HG02610 (cell line): Measurements from ENCODE around the gene IL18BP.

ENCODE experiments used
- ATAC-seq: cut with Tn5 transposase; IDR thresholded peaks from one replicate; pipeline ENCODE4 v1.9.1; 2021; ENCODE audit warnings: mild to moderate bottlenecking, moderate library complexity; ENCODE audit not compliant: unreplicated experiment

IL18BP gene

DNA sequence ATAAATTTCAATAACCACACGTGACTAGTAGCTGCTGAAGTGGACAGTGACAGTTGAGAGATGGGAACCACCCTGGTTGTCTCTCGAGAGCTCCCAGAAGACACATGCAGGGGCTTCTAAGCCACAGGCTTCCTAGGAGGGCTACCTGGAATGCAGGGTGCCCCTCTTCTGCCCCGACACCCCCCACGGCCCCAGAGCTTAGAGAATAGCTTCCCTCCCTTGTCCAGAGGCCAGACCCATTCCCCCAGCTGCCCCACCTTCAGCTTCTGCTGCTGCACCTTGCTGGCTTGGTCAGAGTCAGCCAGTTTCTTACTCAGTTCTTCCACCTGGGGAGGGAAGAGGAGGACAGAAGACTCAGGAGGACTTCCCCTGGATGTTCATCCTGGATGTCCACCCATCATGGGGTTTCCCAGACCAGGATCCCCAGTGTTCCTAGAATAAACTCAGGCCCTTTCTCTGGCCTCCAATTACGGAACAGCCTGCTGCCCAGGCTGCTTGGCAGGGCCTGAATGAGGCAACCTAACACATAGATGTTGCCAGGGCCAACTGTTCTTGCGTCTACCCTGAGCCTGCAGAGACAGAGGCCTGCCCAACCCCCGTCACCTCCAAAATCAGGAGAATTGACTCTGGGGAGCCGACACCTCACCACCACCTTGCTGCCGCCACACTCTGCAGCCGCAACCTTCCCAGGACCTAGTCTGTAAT is 12.0 kb downstream of the IL18BP start:
- no peak for ATAC-seq

- ATAC-seq, result no peak
Measured at GRCh38 chr11:72012091-72012630, 13.5 kb downstream of the IL18BP start.

GRCh38 chr11:72012897-72013721 is 14.4 kb downstream of the IL18BP start:
- ATAC-seq, result no peak

DNA sequence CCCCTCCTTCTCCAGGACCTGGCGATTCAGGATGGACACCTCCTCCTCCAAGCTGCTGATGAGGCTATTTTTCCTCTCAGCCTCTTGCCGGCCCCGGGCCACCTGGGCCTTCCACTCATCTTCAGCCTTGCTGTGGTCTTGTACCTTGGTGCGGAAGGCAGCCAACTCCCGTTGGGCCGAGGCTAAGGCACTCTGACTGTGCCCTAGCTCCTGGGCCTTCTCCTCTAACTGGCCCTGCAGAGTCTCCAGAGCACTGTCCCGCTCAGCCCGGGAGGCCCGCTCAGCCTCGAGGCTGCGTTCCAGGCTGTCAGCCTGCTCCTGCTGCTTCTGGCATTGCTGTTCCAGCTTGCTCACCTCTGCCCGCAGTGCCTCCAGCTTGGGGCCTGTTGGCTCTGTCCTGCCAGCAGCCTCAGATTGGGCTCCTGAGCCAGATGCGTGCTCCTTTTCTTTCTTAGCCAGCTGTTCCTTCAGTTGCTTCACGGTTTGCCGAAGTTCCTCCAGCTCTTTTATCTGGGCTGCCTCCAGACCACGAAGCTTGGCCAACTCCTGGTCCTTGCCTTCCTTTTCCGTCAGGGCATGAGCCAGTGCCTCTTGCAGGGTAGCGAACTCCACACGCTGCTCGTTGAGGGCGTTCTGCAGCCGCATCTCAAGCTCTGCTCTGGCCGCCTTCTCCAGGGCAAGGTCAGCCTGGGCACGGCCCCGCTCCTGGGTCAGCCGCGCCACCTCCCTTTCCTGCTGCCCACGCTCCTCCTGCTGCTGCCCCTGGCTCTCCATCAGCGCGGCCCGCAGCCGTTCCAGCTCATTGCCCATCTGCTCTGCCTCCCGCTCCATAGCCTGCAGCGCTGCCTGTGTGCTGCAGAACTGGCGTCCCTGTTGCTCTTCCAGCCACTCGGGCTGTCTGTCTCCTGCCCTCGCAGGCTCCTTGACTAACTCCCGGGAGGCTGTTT is 15.3 kb downstream of the IL18BP start:
- ATAC-seq, result no peak

DNA sequence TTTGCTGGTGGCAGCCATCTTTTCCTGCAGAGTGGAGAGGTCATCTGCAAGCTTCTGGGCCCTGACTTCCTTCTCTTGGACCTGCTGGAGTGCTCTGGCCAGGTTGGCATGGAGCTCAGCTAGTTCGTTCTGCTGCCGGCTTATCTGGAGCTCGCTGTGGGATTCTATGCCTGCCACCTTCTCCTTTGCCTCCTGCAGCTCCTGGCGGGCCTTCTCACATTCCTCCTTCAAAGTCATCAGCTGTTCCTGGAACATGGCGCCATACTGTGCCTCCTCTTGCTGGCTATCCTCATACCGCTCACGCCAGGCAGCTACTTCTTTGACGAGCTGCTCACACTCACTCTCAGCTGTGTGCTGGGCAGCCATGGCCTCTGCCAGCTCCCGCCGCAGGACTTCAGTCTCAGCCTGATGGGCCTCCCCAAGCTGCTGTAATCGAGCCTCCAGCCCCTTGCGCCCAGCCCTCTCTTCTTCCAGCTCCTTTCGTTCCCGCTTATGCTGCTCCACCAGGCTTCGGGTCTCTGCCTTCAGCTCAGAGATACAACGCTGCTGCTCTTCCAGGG is 16.1 kb downstream of the IL18BP start:
- no peak for ATAC-seq

- ATAC-seq, result no peak
Measured at GRCh38 chr11:72015511-72016061, 16.9 kb downstream of the IL18BP start.

- ATAC-seq, result no peak
Measured at GRCh38 chr11:72018171-72018570, 19.5 kb downstream of the IL18BP start.

DNA sequence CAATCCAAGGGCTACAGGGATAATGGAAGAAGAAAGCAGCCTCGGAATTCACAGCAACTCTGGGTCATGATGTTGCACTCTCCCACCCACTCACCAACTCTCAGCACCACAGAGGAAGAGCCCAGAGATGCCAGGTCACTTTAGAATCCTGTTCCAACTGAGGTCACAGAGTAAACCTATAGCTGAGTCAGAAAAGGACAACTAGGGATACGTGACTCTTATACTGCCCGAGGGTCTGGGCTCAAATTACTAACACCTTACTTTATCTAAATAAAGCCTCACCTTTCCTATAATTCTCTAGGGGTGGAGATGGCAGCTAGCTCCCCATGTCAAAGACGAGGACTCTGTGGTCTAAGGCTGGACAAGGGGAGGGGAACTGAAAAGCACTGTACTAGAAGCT is 24.6 kb downstream of the IL18BP start:
- ATAC-seq, result no peak

DNA sequence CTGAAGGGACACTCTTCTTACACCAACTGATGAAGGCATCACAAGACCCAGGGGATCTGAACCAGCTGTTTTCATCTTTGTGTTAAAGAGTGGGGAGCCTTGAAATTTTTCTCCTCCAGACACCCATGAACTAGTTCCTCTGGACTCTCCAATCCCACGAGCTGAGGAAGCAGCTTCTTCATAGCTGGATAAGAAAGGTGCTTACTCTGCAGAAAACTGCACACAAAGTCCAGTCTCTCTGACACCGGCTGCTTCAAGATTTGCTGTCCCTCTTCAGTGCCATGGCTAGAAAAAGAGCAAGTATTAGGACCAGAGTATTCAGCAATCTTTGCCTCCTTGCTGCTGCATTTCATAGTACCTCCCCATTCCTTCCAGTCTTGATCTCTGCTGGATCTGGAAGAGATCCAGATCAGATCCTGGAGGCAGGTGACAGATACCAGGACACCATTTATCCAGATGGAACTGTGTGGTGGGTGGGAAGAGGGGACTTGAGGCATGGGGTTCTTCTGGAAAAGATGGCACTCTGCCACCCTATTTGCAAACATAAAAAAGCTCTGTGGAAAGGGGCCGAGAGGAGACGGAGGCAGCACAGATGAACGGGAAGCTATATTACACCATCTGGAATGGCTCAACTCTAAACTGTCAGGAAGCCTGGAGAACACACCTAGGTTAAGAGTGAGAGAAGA is 25.5 kb downstream of the IL18BP start:
- no peak for ATAC-seq

GRCh38 chr11:72026090-72026489 is 27.4 kb downstream of the IL18BP start:
- no peak for ATAC-seq

- ATAC-seq, result no peak
Measured at GRCh38 chr11:72030472-72031045, 31.9 kb downstream of the IL18BP start.

GRCh38 chr11:72036687-72037086 is 38.0 kb downstream of the IL18BP start:
- no peak for ATAC-seq

DNA sequence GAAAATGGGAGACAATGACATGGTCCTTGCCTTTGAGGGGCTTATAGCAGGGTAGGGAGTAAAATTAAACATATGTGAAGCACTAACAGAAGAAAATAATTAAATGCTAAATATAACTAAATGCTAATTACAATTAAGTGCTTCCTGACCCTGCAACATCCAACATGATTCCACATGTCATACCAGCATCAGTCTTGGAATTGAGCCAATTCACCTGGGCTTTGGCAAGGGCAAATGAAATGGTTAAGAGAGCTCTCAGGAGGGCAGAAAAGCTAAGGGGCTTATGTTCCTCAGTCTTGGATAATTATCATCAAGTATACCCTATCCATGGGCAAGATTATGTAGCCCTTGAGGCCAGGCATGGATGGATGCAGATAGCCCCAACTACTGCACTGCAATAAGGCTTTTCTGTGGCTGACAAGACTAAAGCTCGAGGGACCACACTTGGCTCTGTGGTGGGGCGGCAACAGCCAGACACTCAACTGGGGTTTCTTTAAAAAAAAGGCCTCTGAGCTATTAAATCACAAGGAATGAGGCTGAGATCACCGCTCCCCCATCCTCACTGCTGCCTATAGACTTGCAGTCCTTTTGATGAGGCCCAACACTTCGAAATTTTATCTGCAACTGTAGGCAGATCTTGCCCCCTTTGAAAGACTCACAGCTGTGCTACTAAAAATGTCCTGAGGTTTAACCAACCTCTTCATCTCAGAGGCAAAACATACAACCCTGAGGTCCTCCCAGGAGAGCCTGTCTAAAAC is 39.0 kb downstream of the IL18BP start:
- no peak for ATAC-seq

- no peak for ATAC-seq
Measured at GRCh38 chr11:72038491-72038890, 39.8 kb downstream of the IL18BP start.

GRCh38 chr11:72039031-72039855 is 40.5 kb downstream of the IL18BP start:
- ATAC-seq, result no peak

DNA sequence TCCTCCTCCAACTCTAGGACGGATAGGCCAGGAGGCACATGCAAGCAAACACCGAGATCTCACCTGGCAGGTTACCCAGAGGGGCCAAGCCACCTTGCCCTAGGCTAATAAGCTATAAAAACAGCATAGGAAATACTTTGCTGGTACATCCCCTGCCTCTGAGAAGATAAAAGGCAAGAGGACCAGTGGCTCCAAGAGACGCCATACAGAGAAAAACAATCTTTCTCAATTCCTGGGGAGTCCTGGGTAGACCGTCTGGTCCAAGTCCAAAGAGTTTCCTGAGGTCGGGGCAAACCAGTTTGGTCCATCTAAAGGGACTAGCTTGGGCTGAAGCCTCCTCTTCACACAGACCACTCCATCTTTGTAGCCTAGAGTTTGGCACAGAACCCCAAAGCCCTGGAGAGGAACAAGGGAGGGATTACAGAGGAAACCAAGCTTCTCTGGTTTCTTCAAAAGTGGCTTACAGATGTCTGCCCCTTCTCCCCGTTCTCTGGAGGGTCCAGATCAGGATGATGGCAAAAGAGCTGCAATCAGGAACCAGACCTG is 41.2 kb downstream of the IL18BP start:
- ATAC-seq, result no peak
